Stimulated activated CD4-positive, alpha-beta T cell treated with anti-CD3 and anti-CD28 coated beads, Interleukin-15, amount 100 ng/mL, for 24 hours (primary cell): Measurements from ENCODE around the gene NAA38.
A peak's percentile ranks its signal among the peaks of the same experiment; 100 is the strongest.

Source experiments
- DNase-seq: peaks from one replicate; pipeline ENCODE4 v3.0.0-alpha.2; 2020

Gene NAA38, protein sequence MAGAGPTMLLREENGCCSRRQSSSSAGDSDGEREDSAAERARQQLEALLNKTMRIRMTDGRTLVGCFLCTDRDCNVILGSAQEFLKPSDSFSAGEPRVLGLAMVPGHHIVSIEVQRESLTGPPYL

GRCh38 chr17:7856811-7857712 lies at the start of gene NAA38:
TSS of gene NAA38 (minus strand) at chr17:7857559. CDS start at chr17:7857463, 96 bp downstream.
- peak; percentile 95 for DNase-seq

GRCh38 chr17:7903154-7904103 lies 46.1 kb upstream of the NAA38 start:
- DNase-seq, result no peak

DNA sequence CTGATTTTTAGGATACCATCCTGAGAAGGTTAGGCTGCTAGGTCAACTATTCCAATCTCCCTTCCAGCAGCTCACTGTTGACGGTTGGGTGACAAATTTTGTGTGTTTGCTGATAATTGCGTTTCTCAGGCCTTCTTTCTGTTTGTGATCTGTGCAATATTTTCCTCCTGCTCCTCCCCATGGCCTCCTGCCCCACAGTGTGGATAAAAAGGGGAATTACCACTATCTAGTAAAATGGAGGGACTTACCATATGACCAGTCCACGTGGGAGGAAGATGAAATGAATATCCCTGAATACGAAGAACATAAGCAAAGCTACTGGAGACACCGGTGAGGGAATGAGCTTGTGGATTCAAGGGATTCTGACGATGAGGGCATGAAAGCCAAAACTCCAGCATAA lies 40.4 kb upstream of the NAA38 start:
- no peak for DNase-seq

DNA sequence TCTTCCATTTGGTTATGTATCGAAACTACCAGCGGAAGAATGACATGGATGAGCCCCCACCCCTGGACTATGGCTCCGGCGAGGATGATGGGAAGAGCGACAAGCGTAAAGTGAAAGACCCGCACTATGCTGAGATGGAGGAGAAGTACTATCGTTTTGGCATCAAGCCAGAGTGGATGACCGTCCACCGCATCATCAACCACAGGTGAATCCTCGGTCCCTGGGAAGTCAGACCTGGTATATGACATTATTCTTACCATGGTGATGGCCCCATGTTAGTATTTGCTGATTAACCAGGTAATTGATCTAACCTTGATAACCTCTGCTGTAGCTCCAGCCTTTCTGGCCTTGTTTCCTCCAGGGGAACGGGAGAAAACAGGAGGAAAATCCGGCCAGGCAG lies 39.7 kb upstream of the NAA38 start:
- DNase-seq, result no peak

GRCh38 chr17:7894866-7895265 lies 37.5 kb upstream of the NAA38 start:
- no peak for DNase-seq

DNA sequence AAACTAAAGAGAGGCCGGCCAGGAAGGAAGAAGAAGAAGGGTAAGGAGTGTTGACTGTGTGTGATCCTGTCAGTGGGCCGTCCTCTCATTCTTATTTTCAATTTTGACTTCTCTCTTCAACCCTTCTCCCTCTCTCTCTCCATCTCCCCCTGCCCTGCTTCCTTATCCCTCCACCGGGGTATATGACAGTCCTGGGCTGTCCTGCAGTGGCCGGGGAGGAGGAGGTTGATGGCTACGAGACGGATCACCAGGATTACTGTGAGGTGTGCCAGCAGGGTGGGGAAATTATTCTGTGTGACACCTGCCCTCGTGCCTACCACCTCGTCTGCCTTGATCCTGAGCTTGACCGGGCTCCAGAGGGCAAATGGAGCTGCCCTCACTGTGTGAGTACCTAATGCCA lies 36.9 kb upstream of the NAA38 start:
- DNase-seq, result no peak

DNA sequence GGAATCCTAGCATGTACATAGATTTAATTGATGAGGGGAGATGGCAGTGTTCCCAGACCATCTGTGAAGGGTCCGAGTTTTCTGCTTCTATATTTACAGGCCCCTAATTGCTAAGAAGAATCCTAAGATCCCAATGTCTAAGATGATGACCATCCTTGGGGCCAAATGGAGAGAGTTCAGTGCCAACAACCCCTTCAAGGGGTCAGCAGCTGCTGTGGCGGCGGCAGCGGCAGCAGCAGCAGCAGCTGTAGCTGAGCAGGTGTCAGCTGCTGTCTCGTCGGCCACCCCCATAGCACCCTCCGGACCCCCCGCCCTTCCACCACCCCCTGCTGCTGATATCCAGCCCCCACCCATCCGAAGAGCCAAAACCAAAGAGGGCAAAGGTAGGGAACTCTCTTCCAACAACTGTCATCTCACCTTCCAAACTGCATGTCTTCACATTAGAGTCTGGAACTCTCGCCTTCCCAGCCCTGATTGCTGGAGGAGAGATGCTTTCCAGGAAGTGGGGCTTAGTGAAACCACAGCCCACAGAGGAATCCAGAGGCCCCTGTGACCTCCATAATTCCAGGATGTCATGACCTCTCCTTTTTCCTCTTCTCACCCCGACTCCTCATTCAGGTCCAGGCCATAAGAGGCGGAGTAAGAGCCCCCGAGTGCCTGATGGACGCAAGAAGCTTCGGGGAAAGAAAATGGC lies 36.0 kb upstream of the NAA38 start:
- no peak for DNase-seq

DNA sequence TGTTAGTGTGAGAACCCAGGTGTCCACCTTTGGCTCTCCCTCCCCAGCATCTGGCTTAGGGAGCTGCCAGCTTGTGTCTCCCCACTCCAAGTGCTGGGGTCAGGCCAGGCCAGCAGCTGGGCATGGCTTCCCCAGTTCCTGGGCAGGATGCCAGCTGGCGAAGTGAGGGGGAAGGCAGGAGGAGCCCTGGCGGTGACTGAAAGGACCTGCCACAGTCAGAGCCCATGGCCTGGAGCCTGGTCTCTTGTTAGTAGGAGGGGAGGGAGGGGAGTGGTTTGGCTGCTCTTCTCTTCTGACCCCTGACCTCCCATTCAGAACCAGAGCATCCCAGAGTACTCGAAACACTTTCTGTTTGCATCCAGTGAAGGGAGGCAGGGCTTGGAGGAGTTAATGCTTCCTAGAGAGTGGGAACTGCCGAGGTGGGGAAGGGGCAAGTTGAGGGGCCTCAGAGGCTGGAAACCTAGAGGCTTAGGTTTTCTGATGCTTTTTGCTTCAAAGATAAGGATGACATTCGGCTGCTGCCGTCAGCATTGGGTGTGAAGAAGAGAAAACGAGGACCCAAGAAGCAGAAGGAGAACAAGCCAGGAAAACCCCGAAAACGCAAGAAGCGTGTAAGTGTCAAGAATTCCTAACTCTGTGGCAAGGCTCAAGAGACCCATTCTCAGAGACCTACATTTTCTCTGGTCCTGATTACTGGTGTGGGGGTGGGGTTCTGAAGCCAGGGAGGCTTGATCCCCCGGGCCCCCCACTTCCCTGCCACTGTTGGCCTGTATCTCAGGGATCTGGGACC lies 32.0 kb upstream of the NAA38 start:
- peak; percentile 57 for DNase-seq

GRCh38 chr17:7888184-7888920 lies 31.0 kb upstream of the NAA38 start, which contains the start of gene CHD3:
TSS of gene CHD3 (plus strand) at chr17:7888789. CDS start at chr17:7889001, 212 bp downstream.
- peak; percentile 79 for DNase-seq

DNA sequence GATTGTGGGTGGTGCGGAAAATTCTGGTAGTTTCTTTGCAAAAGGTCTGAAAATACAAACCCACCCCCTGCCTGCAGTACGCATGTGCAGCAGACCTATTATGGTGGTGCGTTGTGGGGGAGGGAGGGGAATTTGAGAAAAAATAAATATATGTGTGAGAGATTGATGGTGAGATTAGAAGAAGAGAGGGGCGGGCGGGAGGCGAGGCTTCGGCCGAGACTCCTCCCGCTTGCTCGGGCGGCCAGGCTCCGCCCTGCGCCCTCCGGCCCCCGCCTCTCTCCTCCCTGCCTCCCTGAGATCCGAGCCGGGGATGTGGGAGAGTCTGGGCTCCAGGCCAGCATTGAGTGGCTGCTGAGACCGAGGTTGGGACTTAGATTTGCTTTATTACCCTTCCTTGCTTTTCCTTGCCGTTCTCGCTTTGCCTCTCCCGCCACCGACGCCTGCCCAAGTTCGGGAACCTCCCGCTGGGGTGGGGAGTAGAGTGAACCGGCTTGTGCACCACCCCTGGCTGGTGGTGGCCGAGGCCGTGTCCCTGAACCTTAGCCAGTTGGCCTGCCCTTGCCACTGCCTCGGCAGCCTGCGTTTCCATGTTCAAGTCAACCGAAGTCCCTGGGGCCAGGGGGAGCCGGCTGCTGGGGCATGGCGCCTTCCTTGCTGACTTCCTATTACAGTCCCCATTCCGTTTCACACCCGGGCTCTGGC lies 30.3 kb upstream of the NAA38 start:
- DNase-seq, result peak; percentile 93

DNA sequence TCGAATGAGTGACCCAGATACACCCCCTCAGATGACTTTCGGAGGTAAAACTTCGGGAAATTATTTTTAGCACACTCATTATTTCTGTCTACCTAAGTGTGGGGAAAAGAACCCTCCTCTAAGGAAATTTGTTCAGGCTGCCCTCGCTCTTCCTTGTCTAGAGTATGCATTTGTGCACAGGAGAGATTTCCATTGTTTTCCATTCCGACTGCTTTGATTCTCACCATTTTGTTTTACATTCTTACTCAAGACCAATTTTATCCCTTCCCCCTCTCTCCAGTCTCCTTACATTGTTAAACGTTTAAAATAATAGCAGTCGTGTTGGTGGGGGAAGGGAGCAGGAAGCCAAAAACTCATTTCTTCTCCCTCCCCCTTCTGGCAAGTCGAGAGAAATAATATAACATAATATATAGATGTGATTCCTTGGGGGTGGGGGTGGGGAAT lies 29.7 kb upstream of the NAA38 start:
- DNase-seq, result no peak

DNA sequence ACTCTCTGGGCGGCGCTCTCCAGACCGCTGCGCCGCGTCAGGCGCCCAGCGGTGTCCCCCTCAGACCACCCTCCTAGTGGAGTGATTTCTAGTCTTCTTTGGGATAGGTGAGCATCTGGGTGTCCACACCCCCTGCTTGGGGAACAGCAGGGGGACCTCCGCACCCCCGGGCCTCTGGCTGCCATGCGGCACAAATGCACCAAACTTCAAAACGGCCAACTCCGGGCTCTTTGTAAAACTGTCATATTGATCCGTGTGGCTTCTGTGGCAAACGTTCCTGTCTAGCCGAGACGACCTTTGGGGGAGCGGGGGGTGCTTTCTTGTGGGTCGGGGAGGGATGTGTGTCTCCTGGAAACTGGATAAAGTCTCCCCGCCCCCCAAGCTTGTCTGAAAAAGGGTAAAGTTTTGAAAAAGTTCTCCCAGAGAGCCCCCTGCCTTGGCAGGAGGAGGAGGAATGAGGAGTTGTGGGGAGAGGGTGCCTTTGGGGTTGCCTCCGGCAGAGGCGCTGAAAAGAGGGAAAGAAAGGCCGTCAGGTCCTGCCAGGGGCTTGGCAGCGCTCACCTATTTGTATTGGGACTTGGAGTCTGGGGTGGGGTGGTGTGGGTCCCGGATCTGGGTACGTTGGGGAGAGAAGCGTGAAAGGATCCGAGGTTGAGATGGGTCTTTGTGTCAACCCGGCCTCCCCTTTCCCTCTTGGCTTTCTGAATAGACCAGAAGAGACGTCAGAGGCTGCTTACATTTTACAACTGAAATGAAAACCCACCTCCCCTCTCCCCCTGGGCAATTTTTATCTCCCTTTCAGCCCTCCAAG lies 29.1 kb upstream of the NAA38 start:
- peak; percentile 67 for DNase-seq

- DNase-seq, result peak; percentile 66
Measured at GRCh38 chr17:7885367-7886226, 28.2 kb upstream of the NAA38 start.

- peak; percentile 46 for DNase-seq
Measured at GRCh38 chr17:7884581-7885366, 27.4 kb upstream of the NAA38 start.

GRCh38 chr17:7883781-7884386 lies 26.5 kb upstream of the NAA38 start:
- peak; percentile 45 for DNase-seq

DNA sequence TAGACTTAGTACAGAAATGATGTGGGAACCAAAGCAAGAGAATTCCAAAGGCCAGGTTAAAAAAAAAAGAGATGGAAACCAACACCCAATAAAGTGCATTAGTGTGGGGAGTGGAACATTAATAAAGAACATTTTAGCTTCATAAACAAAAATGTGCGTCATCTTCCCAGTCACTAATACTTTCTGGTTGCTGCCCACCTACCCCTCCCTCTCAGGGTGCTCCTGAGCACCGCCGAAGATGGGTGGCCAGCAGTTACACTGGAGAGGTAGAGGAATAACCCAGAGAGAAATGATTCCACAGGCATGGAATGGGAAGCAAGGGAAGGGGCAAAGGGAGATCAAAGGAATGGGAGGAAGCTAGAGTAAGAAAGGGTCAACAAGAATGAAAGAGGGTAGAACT lies 25.3 kb upstream of the NAA38 start:
- no peak for DNase-seq

DNA sequence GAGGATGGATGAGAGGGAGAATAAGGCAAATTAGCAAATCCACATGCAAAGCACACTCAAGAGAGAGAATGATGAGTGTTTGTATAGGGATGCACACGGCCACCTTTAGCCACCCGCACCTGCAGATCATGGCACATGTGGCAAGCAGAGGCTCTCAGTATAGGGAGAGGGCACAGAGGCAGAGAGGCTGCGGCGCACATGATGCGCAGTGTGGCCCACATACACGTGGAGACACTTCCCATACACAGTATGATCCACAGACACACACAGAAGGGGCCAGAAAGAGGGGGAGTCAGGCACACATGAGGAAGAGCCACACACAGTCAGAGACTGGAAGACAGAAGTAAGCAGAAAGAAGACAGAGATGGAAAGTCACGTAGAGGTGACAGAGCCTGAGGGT lies 24.7 kb upstream of the NAA38 start:
- peak; percentile 21 for DNase-seq
